ENCODE results near the gene RBBP9.
"Not testable (repeated sequence)": the region's sequence is repeated elsewhere in the genome, so short reads cannot be mapped to it uniquely, and the experiment has no call there.

The RBBP9 gene

DNA sequence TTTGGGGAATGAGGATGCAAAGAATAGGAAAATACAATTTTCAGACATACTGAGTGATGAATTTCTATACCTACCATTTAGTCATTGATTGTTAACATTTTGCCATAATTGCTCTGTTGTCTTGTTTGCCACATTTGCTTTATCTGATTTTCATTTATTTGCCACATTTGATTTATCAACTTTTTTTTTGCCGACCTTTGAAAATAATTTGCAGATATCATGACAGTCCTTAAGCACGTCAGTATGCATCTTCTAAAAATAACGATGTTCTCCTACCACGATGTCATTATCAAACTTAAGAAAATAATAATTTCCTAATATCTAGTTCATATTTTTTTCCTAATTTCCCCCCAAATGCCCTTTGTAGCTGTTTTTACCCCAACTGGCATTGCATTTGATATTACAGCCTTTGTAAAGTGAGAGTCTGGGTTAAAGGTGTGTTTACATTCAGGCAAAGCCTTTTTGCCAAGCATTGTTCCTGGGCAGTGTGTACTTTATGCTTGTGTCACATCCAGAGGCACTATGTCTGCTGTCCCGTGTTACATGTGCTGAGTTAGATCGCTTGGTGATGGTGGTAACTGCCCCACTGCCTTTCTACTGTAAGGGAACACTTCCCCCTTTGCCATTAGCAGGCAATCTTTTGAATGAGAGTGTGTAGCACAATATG lies 37.1 kb upstream of the RBBP9 start:
- TF ChIP-seq CTCF (IDR thresholded peaks at IDR 0.05; ENCODE audit: borderline replicate concordance, insufficient read depth, low read depth, low read length), result no peak
- no peak overlapping the region for H3K4me3 ChIP-seq (ENCODE audit: low read depth, low read length)

- no peak for TF ChIP-seq CTCF (IDR thresholded peaks at IDR 0.05; ENCODE audit: borderline replicate concordance, insufficient read depth, low read depth, low read length)
- H3K4me3 ChIP-seq (ENCODE audit: low read depth, low read length), result no peak overlapping the region
These were observed 36.5 kb upstream of the RBBP9 start for GRCh38 chr20:18533491-18533890.

GRCh38 chr20:18532626-18533025 lies 35.6 kb upstream of the RBBP9 start:
- no peak for TF ChIP-seq CTCF (IDR thresholded peaks at IDR 0.05; ENCODE audit: borderline replicate concordance, insufficient read depth, low read depth, low read length)
- no peak overlapping the region for H3K4me3 ChIP-seq (ENCODE audit: low read depth, low read length)

DNA sequence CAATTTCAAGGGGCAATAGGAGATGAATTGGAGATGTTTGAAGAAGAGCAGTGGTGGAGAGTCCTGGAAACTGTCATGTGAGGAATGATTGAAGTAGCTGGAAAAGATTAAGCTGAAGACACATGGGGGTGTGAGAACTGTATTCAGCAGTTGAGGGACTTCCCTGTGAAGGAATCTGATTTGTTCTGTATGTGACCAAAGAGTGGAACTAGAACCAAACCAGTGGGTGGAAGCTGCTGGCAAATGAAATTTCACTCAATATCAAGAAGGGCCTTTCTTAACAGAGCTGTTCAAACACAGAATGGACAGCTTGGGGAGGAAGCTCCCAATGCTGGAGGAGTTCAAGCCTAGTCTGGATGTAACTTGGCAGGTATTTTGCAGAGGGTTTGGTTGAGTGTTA lies 32.0 kb upstream of the RBBP9 start:
- no peak overlapping the region for H3K4me3 ChIP-seq (ENCODE audit: low read depth, low read length)
- TF ChIP-seq CTCF (IDR thresholded peaks at IDR 0.05; ENCODE audit: borderline replicate concordance, insufficient read depth, low read depth, low read length), result no peak

GRCh38 chr20:18527836-18528235 lies 30.8 kb upstream of the RBBP9 start:
- no peak overlapping the region for H3K4me3 ChIP-seq (ENCODE audit: low read depth, low read length)
- TF ChIP-seq CTCF (IDR thresholded peaks at IDR 0.05; ENCODE audit: borderline replicate concordance, insufficient read depth, low read depth, low read length), result no peak

GRCh38 chr20:18527339-18527738 lies 30.3 kb upstream of the RBBP9 start:
- no peak for TF ChIP-seq CTCF (IDR thresholded peaks at IDR 0.05; ENCODE audit: borderline replicate concordance, insufficient read depth, low read depth, low read length)
- no peak overlapping the region for H3K4me3 ChIP-seq (ENCODE audit: low read depth, low read length)

DNA sequence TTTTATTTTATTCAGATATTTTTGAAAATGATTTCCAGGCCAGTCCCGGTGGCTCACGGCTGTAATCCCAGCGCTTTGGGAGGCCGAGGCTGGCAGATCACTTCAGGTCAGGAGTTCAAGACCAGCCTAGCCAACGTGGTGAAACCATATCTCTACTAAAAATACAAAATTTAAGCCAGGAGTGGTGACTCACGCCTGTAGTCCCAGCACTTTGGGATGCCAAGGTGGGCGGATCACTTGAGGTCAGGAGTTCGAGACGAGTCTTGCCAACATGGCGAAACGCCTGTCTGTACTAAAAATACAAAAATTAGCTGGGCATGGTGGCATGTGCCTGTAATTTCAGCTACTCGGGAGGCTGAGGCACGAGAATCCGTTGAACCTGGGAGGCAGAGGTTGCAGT lies 29.7 kb upstream of the RBBP9 start:
- H3K4me3 ChIP-seq (ENCODE audit: low read depth, low read length), result not testable (repeated sequence)

DNA sequence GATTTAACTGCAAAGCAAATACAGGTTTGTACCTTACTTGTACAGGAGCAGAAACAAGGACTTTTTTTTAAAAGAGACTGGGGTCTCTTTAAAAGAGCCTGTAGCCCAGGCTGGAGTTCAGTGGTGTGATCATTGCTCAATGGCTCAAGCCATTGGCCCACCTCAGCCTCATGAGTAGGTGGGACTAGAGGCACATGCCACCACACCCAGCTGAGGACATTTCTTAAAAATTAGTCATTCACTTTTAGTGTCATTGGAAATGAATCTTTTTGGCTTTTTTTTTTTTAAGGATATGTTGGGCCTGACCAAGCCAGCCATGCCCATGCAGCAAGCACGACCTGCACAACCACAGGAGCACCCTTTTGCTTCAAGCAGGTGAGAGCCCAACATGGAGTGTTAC lies 27.6 kb upstream of the RBBP9 start:
- H3K4me3 ChIP-seq (ENCODE audit: low read depth, low read length), result no peak overlapping the region
- TF ChIP-seq CTCF (IDR thresholded peaks at IDR 0.05; ENCODE audit: borderline replicate concordance, insufficient read depth, low read depth, low read length), result no peak

Data from GM12875 (cell line).